ENCODE measurements around the gene SH3BGRL3.

- TF ChIP-seq POLR2AphosphoS5 (IDR thresholded peaks at IDR 0.05) (peak; percentile 46 to 67), CTCF (IDR thresholded peaks at IDR 0.05) (peak; percentile 70 to 96 (median 87))
These were observed 45.8 kb upstream of the SH3BGRL3 start, which contains the start of gene CEP85 for GRCh38 chr1:26233903-26234643.
